ENCODE results near the gene SLC37A4. TPM values are rescaled to one million over a fixed set of nuclear protein-coding genes. Genes with fewer than 3 reads are reported as not detected.

SLC37A4 gene
- total and polyA plus RNA-seq, 2 of the 13 experiments (the other 11 are each of a cell fraction or from before 2014, with no cell fraction given): 43.0 to 56.1 TPM

DNA sequence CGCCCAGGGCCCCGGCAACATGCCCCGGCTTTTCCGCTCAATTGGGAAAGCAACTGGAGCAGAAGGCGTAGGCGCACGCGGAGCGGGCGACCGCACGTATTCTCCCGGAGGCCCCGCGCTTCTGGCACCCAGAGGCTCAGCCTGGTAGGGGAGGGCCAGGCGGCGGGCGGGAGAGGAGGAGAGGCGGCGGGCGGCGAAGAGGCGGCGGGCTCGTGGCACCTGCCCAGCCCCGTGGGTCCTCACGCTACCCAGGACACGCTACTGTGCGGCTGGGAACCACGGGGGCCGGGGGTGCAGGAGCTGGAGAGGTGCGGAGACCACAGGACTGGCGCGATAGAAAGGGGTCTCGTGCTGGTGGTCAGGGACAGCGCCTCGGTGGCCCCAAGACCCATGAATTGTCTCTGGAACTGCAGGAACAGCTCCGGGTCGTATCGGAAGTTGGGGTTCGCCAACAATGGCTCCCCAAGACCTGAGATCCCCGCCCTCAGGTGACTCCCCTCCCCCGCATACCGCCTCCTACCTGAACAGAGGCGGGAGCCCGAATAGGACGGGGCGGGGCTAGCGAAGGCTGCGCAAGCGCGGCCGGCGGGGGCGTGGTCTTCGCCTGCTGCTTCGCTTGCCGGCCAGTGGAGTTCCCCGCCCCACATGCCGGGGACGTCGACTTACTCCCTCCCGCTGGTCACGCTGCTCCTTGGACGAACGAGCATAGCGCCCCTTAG lies at the start of gene SLC37A4 (continued):
- TF ChIP-seq, protein P1, sequence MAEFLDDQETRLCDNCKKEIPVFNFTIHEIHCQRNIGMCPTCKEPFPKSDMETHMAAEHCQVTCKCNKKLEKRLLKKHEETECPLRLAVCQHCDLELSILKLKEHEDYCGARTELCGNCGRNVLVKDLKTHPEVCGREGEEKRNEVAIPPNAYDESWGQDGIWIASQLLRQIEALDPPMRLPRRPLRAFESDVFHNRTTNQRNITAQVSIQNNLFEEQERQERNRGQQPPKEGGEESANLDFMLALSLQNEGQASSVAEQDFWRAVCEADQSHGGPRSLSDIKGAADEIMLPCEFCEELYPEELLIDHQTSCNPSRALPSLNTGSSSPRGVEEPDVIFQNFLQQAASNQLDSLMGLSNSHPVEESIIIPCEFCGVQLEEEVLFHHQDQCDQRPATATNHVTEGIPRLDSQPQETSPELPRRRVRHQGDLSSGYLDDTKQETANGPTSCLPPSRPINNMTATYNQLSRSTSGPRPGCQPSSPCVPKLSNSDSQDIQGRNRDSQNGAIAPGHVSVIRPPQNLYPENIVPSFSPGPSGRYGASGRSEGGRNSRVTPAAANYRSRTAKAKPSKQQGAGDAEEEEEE (CRISPR knock-in tag; IDR thresholded peaks at IDR 0.05; ENCODE audit: borderline replicate concordance): no peak; the same call in 1 of the 2 replicates
- TF ChIP-seq RXRB (CRISPR knock-in tag; IDR thresholded peaks at IDR 0.05; ENCODE audit: borderline replicate concordance) (0 out of 2 replicates have a peak, but pooled peaks have one; percentile 75), PHF5A (CRISPR knock-in tag; IDR thresholded peaks at IDR 0.05; ENCODE audit: low read depth, unreplicated experiment) (no peak), THYN1 (CRISPR knock-in tag; IDR thresholded peaks at IDR 0.05; ENCODE audit: borderline replicate concordance, low read depth) (no peak), CHD2 (IDR thresholded peaks at IDR 0.05; ENCODE audit: low read depth, low read length) (no peak), MTF1 (CRISPR knock-in tag; IDR thresholded peaks at IDR 0.05) (0 out of 2 replicates have a peak, but pooled peaks have one; percentile 50), ARNT (IDR thresholded peaks at IDR 0.05) (no peak), EED (CRISPR knock-in tag; IDR thresholded peaks at IDR 0.05) (peak; percentile 81; the same call in 1 of the 2 replicates), ZNF564 (CRISPR knock-in tag; IDR thresholded peaks at IDR 0.05) (peak; percentile 98), TP53 (CRISPR knock-in tag; conservative IDR thresholded peaks at IDR 0.05) (no peak), NFKBIZ (CRISPR knock-in tag; IDR thresholded peaks at IDR 0.05) (peak; percentile 59; the same call in 1 of the 2 replicates), RORA (CRISPR knock-in tag; IDR thresholded peaks at IDR 0.05) (no peak), MTF2 (CRISPR knock-in tag; IDR thresholded peaks at IDR 0.05; ENCODE audit: borderline replicate concordance) (no peak), ZNF777 (CRISPR knock-in tag; IDR thresholded peaks at IDR 0.05) (peak; percentile 55; the same call in 1 of the 2 replicates), NR3C1 (CRISPR knock-in tag; IDR thresholded peaks at IDR 0.05) (no peak), ZNF713 (CRISPR knock-in tag; IDR thresholded peaks at IDR 0.05) (0 out of 2 replicates have a peak, but pooled peaks have one; percentile 41), ZNF101 (CRISPR knock-in tag; IDR thresholded peaks at IDR 0.05; ENCODE audit: borderline replicate concordance, low read depth) (0 out of 2 replicates have a peak, but pooled peaks have one; percentile 22), DPF2 (CRISPR knock-in tag; IDR thresholded peaks at IDR 0.05; ENCODE audit: borderline replicate concordance, low read depth) (no peak)
- TF ChIP-seq, protein P2, sequence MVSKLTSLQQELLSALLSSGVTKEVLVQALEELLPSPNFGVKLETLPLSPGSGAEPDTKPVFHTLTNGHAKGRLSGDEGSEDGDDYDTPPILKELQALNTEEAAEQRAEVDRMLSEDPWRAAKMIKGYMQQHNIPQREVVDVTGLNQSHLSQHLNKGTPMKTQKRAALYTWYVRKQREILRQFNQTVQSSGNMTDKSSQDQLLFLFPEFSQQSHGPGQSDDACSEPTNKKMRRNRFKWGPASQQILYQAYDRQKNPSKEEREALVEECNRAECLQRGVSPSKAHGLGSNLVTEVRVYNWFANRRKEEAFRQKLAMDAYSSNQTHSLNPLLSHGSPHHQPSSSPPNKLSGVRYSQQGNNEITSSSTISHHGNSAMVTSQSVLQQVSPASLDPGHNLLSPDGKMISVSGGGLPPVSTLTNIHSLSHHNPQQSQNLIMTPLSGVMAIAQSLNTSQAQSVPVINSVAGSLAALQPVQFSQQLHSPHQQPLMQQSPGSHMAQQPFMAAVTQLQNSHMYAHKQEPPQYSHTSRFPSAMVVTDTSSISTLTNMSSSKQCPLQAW (CRISPR knock-in tag; IDR thresholded peaks at IDR 0.05): no peak; the same call in 1 of the 2 replicates
- TF ChIP-seq, protein P3, sequence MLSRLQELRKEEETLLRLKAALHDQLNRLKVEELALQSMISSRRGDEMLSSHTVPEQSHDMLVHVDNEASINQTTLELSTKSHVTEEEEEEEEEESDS (CRISPR knock-in tag; IDR thresholded peaks at IDR 0.05; ENCODE audit: borderline replicate concordance): no peak
- TF ChIP-seq, protein P4, sequence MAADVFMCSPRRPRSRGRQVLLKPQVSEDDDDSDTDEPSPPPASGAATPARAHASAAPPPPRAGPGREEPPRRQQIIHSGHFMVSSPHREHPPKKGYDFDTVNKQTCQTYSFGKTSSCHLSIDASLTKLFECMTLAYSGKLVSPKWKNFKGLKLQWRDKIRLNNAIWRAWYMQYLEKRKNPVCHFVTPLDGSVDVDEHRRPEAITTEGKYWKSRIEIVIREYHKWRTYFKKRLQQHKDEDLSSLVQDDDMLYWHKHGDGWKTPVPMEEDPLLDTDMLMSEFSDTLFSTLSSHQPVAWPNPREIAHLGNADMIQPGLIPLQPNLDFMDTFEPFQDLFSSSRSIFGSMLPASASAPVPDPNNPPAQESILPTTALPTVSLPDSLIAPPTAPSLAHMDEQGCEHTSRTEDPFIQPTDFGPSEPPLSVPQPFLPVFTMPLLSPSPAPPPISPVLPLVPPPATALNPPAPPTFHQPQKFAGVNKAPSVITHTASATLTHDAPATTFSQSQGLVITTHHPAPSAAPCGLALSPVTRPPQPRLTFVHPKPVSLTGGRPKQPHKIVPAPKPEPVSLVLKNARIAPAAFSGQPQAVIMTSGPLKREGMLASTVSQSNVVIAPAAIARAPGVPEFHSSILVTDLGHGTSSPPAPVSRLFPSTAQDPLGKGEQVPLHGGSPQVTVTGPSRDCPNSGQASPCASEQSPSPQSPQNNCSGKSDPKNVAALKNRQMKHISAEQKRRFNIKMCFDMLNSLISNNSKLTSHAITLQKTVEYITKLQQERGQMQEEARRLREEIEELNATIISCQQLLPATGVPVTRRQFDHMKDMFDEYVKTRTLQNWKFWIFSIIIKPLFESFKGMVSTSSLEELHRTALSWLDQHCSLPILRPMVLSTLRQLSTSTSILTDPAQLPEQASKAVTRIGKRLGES (CRISPR knock-in tag; IDR thresholded peaks at IDR 0.05; ENCODE audit: borderline replicate concordance): 0 out of 2 replicates have a peak, but pooled peaks have one; percentile 7

Measured in HepG2 (cell line).